Activated CD8-positive, alpha-beta memory T cell treated with anti-CD3 and anti-CD28 coated beads for 4 hours (primary cell): ENCODE results near the gene FAM229B.
"Not testable (repeated sequence)": the region's sequence is repeated elsewhere in the genome, so short reads cannot be mapped to it uniquely, and the experiment has no call there.

Source experiments
- DNase-seq, 2 donors: peaks; one replicate each; pipeline ENCODE4 v3.0.0-alpha.2; 2020; ENCODE audit warnings: low read depth in 2 of 2

FAM229B gene

DNA sequence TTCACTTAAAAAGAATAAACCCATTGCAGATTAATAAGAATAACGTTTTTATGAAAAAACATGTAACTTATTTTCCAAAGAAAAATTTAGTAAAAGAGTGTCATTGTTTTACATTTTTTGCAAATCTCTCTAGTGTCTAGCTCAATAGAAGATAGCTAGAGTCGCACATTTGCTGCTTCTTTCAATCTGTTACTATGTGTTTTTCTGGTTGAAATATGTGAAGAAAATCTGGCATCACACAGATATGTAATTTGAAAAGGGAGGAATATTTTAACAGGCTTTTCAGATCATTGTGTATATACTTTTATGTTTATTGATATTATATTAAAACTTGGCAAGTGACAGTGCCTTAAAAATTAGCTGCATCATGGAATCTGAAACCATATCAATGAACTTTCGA is 24.4 kb upstream of the FAM229B start:
- no peak for DNase-seq

DNA sequence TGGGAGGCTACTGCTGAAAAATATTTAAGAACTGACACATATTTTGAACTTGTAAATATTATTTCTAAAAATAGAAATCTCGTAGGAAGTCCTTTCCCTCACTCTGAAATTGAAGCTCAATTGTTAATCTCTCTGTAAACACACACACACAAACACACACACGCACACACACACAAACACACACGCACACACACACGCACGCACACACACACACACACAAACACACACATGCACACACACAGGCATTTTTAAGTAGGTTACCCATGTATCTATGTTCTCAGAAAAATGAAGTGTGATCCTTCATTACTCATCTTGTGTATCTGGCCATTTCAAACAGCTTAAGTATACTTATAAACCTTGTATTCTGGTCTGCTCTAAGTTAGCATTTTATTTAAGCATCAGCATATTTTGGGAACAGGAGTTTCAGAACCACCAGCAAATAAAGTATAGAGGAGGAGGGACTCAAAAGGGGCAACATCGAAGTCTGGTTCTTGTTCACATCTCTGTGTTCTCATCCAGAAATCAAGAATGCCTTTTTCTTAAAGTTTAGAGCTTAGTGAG is 21.9 kb upstream of the FAM229B start:
- no peak for DNase-seq

DNA sequence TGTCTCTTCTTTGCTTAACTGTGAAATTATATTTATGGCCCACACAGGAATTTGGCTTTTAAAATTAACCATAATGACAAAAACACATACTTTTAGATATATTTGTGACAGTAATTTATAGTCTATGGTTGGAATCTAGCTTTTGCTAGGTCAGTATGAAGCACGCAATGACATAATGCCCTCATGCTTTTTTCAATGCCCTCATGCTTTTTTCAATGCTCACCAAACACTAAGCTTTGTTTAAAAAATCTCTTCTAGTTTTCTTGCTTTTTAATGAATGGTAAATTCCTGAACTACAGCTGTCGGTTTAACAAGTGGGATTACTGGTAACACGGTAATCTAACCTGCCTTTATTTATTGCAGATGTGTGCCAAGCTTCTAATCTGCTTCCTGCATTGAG is 20.8 kb upstream of the FAM229B start:
- no peak for DNase-seq

DNA sequence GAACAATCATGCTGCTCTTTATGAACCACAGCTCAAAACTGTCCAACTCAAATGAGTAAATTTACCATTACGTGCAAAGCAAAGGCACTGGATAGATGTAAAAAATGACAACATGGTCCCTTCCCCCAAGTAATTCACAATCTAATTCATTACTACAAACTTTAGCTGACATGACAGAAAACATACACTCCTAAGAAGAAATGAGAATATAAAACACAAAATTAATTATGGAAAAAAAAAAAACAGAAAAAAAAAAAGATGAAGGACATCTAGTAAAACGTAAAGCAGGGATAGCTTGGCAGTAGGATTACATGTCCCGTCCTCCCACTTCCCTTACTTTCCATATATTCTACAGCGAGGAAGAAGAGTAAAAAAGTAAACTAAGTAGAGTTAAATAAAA is 5.8 kb upstream of the FAM229B start:
- DNase-seq: no peak

DNA sequence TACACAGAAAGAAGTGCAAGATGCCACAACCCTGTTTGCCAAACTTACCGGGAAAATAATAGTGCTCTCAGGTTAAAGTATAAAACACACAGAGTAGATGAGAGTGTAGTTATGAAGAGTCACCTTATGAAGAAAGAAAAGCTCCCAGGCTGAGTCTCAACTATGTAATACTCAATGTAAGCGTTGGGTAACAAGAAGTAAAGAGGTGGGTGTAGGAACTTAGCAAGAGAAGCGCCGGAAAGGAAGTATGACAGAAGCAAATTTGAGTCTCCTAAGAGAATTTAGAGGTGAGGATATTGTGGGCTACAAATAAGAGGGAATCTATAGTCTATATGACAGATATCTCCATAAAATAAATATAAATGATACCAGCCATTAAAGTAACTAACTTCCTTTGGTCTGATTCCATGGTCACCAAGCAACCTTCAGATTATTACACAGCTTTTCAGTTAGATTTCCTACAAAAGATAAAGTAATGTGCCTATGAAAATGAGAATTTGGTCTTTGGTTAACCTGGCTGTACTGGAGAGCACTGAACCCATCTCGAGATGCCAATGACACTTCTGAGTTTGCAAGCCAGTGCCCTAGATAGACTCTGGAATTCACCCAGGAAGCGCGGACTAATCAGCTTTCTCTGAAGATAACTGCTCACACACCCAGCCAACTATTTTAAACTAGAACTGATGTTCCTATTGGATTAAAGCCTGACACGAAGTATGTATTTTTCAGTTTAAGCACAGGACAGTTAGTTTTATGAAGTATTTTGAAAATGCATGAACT is 1.9 kb upstream of the FAM229B start:
- no peak for DNase-seq

DNA sequence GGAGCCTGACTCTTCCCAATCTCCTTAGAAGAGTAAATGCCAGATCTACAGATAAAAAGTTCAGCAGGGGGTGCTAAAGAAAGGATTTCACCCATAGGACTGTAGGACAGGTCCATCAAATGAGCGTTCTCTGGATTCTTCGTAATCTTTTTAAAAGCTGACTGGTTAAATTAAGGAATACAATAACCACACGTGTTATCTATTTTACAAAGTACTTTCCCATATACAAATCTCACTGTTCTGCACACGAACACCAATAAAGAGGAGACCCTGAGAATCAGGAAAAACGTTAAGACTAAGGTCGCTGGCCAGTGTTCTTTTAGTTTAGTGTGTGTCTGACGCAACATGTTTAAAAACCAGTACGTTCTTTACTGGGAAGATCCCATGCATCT is 651 bp upstream of the FAM229B start:
- no peak for DNase-seq

DNA sequence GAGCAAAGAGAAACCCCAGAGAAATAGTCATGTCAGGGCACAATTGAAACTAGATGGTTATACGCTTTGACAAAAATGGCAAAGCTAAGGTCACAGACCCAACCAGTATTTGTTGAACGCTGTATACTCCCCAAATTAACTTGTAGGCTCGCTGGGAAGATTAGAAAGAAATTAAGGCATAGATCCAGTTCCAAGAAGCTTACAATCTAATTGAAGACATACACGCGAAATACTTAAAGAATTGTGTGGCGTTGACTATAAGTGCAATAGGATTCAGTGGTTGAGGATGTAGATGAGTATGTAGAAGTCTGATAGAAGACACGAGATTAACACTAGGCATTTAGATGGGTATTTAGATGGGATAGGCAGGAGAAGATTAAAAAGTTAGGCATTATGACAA is 525 bp downstream of the FAM229B start:
- DNase-seq: no peak

DNA sequence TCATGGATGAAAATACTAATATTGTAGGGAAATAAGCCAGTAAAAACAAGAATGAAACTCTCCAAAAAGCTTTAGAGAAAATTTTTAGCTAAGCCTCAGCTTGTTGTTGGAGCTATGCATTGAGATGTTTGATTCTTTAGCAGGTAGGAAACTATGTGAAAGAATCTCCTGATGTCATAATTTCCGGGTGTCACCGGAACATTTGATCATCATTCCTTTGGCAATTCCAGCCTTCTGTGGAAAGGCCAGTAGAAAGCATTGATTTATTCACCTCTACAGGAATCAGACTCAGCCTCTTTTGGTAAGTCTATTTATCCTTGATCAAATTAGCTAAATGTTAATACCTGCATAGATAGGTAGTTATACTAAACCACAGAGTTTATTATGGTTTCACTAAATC is 9.5 kb downstream of the FAM229B start:
- no peak for DNase-seq

DNA sequence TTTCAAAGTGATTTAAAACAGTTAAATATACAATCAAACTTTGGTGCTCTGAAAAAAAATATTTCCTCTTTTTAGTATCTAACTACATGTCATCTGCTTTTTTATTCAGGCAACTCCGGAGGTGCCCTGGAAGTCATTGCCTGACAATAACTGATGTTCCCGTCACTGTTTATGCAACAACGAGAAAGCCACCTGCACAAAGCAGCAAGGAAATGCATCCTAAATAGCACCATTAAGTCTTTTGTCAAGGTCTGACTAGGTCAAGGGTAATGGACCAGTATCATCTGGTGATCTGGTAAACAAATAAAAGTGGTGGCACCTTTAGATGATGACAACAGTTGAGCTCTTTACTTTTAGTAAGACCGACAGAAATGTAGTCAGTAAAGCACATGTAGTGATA is 13.2 kb downstream of the FAM229B start:
- DNase-seq: no peak

DNA sequence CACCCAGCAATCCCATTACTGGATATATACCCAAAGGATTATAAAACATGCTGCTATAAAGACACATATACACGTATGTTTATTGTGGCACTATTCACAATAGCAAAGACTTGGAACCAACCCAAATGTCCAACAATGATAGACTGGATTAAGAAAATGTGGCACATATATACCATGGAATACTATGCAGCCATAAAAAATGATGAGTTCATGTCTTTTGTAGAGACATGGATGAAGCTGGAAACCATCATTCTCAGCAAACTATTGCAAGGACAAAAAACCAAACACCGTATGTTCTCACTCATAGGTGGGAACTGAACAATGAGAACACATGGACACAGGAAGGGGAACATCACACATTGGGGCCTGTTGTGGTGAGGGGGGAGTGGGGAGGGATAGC is 18.6 kb downstream of the FAM229B start:
- DNase-seq: not testable (repeated sequence)

DNA sequence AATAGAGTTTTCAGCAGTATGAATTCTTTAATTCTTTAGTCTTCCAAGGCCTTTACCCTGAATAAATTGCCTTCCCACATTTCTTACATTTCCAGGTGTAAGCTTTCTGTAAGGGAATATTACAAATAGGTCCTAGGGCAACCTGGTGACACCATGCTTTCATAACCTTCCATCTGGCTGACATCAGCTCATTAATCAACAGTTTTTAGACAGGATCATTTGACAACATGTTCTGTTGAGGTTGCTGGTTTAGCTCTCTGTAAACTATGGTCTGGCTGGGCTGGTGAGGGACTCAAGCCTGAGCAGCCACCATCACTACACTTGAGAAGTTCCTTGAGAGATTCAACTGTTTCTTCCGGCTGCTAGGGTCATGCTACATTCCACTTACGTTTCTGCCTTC is 19.2 kb downstream of the FAM229B start:
- no peak for DNase-seq

DNA sequence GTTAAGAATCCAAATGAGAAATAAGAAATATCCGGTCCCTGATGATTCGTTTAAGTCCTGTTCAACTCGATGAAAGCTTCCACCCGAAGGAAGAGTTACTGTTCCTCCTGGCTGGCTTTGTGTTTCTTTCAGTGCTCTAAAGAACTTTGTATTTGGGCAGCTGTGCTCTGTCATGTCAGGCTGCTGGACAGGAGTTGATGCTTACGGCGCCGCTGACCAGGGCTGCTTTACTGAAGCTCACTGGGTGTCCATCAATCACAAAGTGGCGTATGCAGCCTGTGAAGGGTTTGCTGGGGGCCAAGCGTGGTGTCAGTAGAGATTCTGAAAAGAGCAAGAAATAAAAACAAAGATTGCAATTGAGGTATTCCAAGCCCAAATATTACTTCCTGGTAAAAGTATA is 21.9 kb downstream of the FAM229B start:
- DNase-seq: no peak

DNA sequence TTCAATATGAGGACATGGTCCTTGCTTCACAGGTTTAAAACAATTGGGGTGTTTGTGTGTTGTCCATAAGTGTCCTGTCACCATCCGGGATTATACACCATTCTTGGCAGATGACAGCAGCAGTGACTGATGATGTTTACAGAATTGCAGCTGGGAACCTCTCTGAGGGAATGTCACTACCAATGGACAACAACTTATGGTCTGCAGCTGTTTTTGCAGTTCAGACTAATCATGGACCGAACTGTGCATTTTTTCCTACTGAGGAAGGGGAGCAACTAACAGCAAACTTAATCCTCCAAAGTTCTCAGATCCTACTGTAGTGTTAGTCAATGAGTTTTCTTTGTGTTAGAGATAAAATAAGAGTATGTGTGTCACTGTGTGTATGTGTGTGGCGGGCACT is 26.0 kb downstream of the FAM229B start:
- no peak for DNase-seq

DNA sequence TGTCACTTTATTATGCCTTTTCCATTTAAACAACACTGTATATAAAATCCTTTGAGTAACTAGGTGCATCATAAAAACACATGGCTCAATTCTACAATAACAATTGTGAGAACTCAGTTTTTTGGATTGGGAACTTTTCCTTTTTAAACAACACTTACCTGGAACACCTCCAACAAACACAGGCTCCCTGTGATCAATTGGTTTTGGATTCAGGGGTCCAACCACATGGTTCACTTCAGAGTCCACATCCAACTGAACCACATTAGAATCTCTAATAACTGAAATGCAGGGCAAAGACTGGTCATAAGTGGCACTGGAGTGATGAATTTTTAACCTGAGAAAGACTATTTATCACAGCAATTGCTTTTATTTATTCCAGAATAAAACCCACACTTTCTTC is 26.5 kb downstream of the FAM229B start:
- no peak for DNase-seq

DNA sequence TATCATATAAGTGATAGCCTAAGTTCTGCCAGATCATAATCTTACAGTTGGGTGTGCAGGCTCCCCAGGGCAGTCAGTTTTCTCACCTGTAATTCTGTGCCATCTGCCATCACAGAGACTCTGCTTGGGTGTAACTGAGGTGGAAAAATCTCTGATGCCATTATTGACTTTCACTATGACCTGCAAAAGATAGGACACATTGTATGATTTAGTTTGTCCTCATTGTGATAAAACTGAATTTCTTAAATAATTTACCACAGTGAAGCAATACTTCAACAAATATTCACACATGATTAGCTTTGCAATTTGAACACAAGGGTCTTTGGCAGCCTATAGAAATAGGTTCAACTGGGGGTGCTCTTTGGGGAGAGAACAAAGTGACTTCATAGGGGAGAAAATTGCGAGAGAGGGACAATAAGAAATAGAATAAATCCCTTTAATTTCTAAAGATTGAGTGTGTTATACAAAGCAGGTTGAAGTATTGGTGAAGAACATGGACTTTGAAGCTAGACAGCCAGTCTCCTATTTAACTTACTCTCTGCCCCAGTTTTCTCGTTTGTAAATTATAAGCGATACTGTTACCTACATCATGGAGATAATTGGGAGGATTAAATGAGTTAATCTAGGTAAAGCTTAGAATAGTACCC is 27.3 kb downstream of the FAM229B start:
- DNase-seq: no peak

DNA sequence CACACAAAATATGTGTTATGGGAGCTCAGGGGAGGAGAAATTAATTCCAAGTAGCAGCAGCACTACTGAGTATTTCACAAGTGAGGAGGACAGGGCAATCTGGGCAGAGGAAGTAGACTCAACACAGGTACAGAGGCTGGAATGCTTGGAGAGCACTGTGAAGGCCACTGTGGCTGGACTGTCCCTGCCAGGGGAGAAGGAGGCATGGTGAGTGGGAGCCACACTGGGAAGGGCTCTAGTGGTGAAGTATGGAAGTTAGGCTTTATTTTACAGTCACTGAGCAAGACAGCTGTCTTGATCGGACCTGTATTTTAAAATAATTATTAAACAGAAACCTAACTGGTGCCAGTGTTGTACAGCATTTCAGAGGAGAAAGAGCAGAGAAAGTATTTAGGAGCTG is 28.8 kb downstream of the FAM229B start:
- no peak for DNase-seq

DNA sequence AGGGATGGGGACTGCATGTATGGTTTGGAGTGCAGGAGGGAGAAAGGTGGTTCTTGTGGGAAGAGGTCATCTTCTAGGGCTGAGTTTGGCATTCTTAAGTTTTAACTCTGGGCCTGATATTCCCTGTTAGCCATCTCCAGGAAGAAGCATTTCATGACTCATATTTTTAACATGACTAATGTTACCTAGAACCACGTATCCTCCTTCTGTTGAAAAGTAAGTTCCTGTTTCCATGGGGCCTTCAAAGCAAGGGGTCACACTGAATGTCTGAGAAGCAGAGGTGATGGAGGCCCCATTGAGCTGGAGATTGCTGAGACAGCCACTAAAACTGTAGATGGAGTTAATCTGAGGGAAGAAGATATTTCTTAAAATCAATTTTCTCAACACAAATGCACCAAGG is 30.2 kb downstream of the FAM229B start:
- no peak for DNase-seq

DNA sequence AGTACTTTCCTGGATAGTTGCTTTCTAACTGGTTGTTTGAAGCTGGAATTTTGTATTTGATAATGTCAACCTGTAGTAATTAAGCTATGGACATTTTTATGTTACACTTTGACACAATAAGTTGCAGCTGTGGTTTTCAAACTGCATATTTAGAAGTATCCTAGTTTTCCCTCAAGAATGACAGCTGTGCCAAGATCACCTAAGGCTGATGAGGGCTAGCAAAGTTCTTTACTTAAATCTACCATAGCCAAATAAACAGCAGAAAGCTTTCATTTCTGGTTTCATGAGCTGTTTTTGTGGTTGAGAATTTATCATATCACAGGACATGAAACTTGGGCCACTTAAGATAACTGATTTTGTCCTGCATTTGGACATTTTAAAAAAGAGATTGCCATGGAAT is 30.6 kb downstream of the FAM229B start:
- no peak for DNase-seq

DNA sequence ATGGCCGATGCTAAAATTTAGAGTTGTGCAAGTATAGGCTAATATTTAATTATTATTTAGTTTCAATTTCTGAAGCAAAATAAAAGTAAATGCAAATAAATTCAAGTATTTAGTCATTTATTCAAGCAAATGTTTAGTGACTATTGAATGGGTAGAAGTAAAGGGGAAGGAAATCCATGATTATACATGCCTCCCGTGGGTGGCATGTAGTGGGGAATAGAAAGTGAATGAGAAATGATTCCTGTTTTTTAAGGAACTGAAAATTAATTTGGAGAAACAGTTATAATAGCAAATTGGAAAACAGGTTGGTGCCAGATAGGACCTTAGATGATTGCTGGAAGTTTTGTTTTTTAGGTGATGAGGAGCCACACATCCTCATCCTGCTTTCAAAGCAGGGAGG is 35.4 kb downstream of the FAM229B start:
- no peak for DNase-seq

DNA sequence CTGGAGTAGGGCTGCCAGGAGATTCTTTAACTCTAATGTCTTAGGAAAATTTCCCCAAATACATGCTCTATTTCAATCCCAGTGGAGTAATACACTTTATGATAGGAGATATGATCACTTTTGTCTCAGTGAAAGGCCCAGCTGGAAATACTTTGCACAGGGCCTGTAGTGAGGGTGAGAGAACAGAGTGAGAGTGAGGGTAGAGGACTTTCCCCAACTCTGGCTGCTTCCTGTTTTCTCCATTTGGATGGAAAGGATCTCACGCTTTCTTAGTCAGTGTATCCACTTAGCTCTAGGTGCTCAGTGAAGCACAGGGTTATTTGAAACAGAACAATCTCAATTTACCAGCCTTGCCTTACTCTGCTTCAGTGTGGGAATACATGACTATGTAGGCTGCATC is 36.6 kb downstream of the FAM229B start:
- no peak for DNase-seq

DNA sequence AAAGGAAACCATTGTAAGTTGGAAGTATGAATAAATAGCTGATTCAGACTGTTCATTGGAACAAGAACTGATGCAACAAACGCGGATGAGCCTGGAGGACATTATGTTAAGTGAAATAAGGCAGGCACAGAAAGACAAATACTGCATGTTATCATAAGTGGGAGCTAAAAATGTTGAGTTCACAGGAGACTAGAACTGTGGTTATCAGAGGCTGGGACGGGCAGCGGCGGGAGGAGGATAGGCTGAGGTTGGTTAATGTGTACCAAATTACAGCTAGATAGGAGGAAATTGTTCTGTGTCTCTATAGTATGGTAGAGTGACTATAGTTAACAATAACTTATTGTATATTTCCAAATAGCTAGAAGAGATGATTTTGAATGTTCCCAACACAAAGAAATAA is 40.8 kb downstream of the FAM229B start:
- DNase-seq: no peak

DNA sequence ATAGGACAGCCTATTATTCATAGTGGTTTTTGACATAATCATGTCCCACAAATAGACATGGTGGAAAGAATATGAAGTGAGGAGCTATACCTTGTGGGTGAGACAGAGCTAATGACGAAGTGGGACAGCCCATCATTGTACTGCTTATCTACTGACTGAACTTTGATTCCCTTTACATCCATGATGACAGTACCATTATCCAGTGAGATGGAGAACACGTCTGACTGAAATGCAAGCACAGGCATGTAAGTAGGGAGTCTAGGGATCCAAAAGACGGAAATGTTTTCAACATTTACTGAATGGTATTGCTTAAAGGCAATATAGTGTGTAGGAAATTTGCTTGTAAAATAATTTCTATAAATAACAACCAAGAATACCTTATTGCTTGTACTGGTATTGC is 43.5 kb downstream of the FAM229B start:
- DNase-seq: no peak

DNA sequence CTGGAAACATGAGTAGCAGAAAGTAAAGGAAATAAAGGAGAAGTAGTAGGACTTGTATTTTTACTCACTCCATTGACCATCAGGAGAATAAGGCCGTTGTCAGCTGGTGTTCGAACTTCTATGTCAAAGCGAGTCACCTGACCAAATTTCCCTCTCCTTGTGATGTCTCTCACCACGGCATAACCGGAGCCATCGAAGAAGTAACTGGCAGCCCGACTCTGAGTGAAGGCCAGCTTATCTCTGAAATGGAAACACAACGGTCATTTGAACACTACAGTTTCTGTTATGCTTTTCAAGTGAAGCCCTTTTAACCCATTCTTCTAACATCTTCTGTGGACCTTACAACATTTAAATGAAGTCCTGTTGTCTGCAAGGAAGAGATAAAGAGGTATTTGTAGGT is 51.7 kb downstream of the FAM229B start:
- DNase-seq: no peak

DNA sequence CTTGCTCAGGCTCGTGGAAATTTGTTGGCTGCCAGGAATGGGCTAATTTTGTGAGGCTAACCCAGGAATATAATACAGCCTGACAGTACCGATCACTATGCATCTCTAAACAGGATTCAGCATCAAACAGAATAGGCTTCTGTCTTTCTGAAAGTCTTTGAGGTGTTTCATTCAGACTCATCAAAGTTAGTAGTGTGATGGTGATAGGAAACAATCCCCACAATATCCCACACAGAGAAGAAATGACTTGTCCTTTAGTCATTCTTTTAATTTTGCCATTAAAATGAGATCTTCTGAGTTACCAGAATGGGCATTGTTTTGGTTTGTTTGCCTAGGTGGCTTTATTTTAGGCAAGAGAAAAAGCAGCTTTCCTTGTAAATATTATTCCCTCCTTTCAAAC is 54.3 kb downstream of the FAM229B start:
- DNase-seq: no peak
